Lung (tissue), 12 donors: ENCODE results near the gene APBB2. TPM values are rescaled to one million over a fixed set of nuclear protein-coding genes. Genes with fewer than 3 reads are reported as not detected.

Experiments used
- ATAC-seq: fragments of 200-7000 bp; cut with Tn5 transposase; one replicate; pipeline ENCODE4 v1.9.1; 2020; ENCODE audit warnings: moderate number of reproducible peaks; ENCODE audit not compliant: insufficient read depth, low FRiP score
- DNase-seq, 3 donors: peaks; one replicate each; pipeline ENCODE4 v3.0.0-alpha.2; 2013 to 2017
- H3K27ac ChIP-seq, 2 donors: one replicate each; pipeline ENCODE4 v1.5.1; 2013; ENCODE audit warnings: mild to moderate bottlenecking in 2 of 2, moderate library complexity in 2 of 2, control low read depth in 1 of 2, inconsistent platforms in 1 of 2, low read depth in 1 of 2, low read length in 1 of 2
- H3K27me3 ChIP-seq, 3 donors: one replicate each; pipeline ENCODE4 v1.5.1; 2013; ENCODE audit warnings: low read length in 2 of 3; ENCODE audit not compliant: control insufficient read depth in 3 of 3, insufficient read depth in 3 of 3
- H3K36me3 ChIP-seq, 4 donors: one replicate each; pipeline ENCODE4 v1.5.1; 2013; ENCODE audit warnings: low read length in 4 of 4, mild to moderate bottlenecking in 1 of 4, moderate library complexity in 1 of 4; ENCODE audit not compliant: control insufficient read depth in 4 of 4, insufficient read depth in 4 of 4
- H3K4me1 ChIP-seq, 5 donors: one replicate each; pipeline ENCODE4 v1.5.1; 2013; ENCODE audit warnings: low read length in 5 of 5, mild to moderate bottlenecking in 2 of 5, moderate library complexity in 1 of 5; ENCODE audit not compliant: control insufficient read depth in 5 of 5, insufficient read depth in 5 of 5
- H3K4me3 ChIP-seq: one replicate; pipeline ENCODE4 v1.5.1; 2013; ENCODE audit warnings: mild to moderate bottlenecking, control low read depth, moderate library complexity
- H3K9ac ChIP-seq, 2 donors: one replicate each; pipeline ENCODE4 v1.5.1; 2013; ENCODE audit warnings: low read length in 2 of 2, control low read depth in 1 of 2; ENCODE audit not compliant: insufficient read depth in 1 of 2
- H3K9me3 ChIP-seq, 4 donors: one replicate each; pipeline ENCODE4 v1.5.1; 2013; ENCODE audit warnings: low read length in 3 of 4, mild to moderate bottlenecking in 1 of 4, moderate library complexity in 1 of 4; ENCODE audit not compliant: control insufficient read depth in 4 of 4, insufficient read depth in 3 of 4
- CTCF ChIP-seq: IDR thresholded peaks from 2 replicates; pipeline ENCODE4 v1.5.1; 2012; ENCODE audit warnings: mild to moderate bottlenecking; ENCODE audit errors: control extremely low read depth, extremely low read depth
- WGBS, 2 donors: extraction: QIAGEN DNeasy Blood & Tissue Kit; methylation state at CpG; one replicate each; pipeline ENCODE4 v1.1.7; 2013; 5-methylcytosine and 5-hydroxymethylcytosine counted together
- polyA plus RNA-seq, 2 donors: library from polyadenylated mRNA; stranded (reverse); fragments of 200-250 nt; gene quantifications; one replicate each; pipeline ENCODE4 v1.2.1, GENCODE V29; 2013
- total RNA-seq, 2 donors: library from RNA; depleted of rRNA in 1 of 2; stranded (reverse); fragments of >200 nt in 1 of 2; gene quantifications; one replicate each; pipeline ENCODE4 v1.2.1, GENCODE V29; 2014 to 2021
- donor health status: control.
- donor health status: control.
- donor health status: Bipolar disorder and iron deficiency.
- donor health status: healthy.
- donor health status: DM: yes; HTN: yes; CAD: no.

The APBB2 gene
- total and polyA plus RNA-seq, 4 donors: 13.3 to 99.0 (median 40.4) TPM

GRCh38 chr4:41077628-41078027, 136.7 kb downstream of the APBB2 start:
- Histone ChIP-seq H3K27ac (no peak overlapping the region), H3K9me3 (no peaks in the 10 kb centered on the region), H3K4me3 (no peak overlapping the region), H3K4me1 (peaks cover 0 to 3% (median 0%) of the 10 kb centered on the region in 5 donors), H3K36me3 (no peaks in the 10 kb centered on the region), H3K9ac (no peak overlapping the region), H3K27me3 (no peaks in the 10 kb centered on the region)
- no peak for DNase-seq
- ATAC-seq: no peak
- no peak for TF ChIP-seq CTCF
- 45 to 59% methylated on average over 1 of the region's 1 CpG for WGBS, 2 donors

- Histone ChIP-seq H3K4me1 (peaks cover 0 to 4% (median 2%) of the 10 kb centered on the region in 5 donors), H3K9me3 (no peaks in the 10 kb centered on the region), H3K27me3 (no peaks in the 10 kb centered on the region), H3K4me3 (no peak overlapping the region), H3K36me3 (no peaks in the 10 kb centered on the region), H3K27ac (no peak overlapping the region), H3K9ac (no peak overlapping the region)
- WGBS, 2 donors: 85 to 99% methylated on average over 1 of the region's 1 CpG
- ATAC-seq: no peak
- DNase-seq: no peak
- TF ChIP-seq CTCF: no peak
These were observed 137.9 kb downstream of the APBB2 start for GRCh38 chr4:41076481-41076880.

- DNase-seq (no peak), ATAC-seq (no peak)
- WGBS, 2 donors: 82 to 83% methylated on average over 3 of the region's 3 CpGs
- H3K9ac ChIP-seq: no peak overlapping the region
- no peak overlapping the region for H3K27ac ChIP-seq
- peaks cover 3 to 11% (median 4%) of the 10 kb centered on the region in 5 donors for H3K4me1 ChIP-seq
- H3K9me3 ChIP-seq: no peaks in the 10 kb centered on the region
- H3K27me3 ChIP-seq: no peaks in the 10 kb centered on the region
- no peaks in the 10 kb centered on the region for H3K36me3 ChIP-seq
- no peak for TF ChIP-seq CTCF
- no peak overlapping the region for H3K4me3 ChIP-seq
These were observed 140.1 kb downstream of the APBB2 start for GRCh38 chr4:41074215-41074614.
